Measurements from ENCODE around the gene SSC5D.

DNA sequence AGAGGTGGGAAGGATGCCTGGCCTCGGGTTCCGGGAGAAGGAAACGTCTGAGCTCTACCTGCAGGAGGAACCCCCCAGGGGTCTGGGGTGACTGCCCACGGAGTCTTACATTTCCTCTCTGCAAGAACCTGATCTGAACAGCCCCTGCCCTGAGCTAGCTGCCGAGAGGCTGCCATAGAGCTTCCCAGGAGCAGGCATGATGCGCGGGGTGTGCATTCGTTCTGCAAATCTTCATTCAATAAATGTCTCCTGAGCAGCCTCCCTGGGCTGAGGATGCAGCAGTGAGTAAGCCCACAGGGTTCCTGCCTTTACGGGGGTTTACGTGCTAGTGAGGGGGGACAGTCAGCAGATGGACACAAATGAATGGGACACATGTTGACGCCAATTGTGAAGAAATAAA is 43.6 kb upstream of the SSC5D start:
- TF ChIP-seq, protein P1, sequence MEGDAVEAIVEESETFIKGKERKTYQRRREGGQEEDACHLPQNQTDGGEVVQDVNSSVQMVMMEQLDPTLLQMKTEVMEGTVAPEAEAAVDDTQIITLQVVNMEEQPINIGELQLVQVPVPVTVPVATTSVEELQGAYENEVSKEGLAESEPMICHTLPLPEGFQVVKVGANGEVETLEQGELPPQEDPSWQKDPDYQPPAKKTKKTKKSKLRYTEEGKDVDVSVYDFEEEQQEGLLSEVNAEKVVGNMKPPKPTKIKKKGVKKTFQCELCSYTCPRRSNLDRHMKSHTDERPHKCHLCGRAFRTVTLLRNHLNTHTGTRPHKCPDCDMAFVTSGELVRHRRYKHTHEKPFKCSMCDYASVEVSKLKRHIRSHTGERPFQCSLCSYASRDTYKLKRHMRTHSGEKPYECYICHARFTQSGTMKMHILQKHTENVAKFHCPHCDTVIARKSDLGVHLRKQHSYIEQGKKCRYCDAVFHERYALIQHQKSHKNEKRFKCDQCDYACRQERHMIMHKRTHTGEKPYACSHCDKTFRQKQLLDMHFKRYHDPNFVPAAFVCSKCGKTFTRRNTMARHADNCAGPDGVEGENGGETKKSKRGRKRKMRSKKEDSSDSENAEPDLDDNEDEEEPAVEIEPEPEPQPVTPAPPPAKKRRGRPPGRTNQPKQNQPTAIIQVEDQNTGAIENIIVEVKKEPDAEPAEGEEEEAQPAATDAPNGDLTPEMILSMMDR (IDR thresholded peaks at IDR 0.05), result no peak
- TF ChIP-seq FOSL2 (IDR thresholded peaks at IDR 0.05; ENCODE audit: borderline replicate concordance, low read depth) (no peak), EP300 (IDR thresholded peaks at IDR 0.05; ENCODE audit: borderline replicate concordance in 1 of 2, low read depth in 1 of 2, low read length in 1 of 2) (no peak)
